Measurements from ENCODE around the gene GNAQ.
"Not testable (repeated sequence)": the region's sequence is repeated elsewhere in the genome, so short reads cannot be mapped to it uniquely, and the experiment has no call there.

GNAQ gene

DNA sequence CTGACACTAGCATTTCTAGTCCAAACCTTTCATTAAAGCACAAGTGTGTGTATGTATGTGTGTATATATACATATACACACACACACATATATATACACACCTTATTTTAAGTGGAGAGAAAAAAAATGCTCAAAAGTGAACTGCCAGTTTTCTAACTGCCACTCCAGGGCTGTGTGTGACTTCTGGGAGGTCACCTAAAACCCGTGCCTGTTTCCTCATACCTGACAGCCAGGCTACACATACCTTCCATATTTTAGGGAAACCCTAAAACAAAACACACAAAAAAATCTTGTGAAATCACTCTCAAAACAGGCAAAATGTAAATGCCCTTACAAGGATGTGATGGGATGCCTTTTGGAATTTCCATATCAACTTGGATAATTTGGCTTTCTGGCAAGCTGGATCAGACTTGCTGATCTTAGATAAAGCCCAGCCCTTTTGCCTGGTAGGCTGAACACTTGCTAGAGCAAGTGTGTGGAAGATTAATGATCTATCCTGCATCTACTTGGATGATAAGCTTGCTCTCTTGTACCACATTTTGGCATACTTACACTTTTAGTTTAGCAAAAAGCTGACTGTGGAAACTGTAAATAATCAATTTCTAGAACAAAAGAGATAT, 127.8 kb downstream of the GNAQ start:
- DNase-seq (ENCODE audit: low spot score) = no peak

- no peak for DNase-seq (ENCODE audit: low spot score)
Measured at GRCh38 chr9:77901771-77902170, 129.8 kb downstream of the GNAQ start.

- no peak for DNase-seq (ENCODE audit: low spot score)
Measured at GRCh38 chr9:77901018-77901417, 130.6 kb downstream of the GNAQ start.

DNA sequence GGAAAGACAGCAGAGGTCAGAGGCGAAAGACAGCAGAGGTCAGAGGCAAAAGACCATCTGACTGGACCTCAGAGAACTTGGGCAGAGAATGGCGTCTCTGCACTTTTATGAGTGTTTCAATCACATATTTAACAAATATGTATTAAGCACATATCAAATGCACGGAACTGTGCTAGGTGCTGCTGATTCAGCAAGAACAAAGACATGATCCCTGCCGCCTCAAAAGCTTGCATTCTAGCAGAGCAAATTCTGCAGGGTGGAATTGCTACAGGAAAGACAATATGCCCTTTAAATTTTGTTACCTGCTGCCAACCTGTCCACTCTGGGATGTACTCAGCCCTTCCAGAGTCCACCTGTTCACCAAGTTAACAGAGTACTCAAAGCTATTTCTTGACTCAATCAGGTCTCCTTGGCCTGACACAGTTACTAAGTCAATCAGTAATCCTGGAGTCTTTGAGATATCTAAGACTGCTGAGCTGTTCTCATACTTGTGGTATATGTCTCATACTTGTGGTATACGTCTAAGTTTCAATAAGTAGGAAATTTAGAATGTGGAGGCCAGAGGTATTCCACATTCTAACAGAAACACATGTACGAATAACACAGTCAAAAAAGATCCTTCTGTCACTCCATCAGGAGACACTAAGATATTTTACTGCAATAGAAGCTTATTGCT, 131.8 kb downstream of the GNAQ start:
- no peak for DNase-seq (ENCODE audit: low spot score)

DNA sequence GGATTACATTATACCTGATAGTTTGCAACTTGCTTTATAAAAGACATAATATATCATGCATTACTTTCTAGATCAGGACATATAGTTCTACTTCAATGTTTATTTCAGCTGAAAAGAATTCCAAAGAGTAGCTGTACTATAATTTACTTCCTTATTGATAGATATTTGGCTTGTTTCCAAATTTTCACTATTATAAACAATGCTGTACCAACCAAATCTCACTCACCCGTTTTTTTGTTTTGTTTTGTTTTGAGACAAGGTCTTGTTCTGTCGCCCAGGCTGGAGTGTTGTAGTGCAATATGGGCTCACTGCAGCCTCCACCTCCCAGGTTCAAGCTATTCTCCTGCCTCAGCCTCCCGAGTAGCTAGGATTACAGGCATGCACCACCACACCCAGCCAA, 132.7 kb downstream of the GNAQ start:
- DNase-seq (ENCODE audit: low spot score) = no peak

DNA sequence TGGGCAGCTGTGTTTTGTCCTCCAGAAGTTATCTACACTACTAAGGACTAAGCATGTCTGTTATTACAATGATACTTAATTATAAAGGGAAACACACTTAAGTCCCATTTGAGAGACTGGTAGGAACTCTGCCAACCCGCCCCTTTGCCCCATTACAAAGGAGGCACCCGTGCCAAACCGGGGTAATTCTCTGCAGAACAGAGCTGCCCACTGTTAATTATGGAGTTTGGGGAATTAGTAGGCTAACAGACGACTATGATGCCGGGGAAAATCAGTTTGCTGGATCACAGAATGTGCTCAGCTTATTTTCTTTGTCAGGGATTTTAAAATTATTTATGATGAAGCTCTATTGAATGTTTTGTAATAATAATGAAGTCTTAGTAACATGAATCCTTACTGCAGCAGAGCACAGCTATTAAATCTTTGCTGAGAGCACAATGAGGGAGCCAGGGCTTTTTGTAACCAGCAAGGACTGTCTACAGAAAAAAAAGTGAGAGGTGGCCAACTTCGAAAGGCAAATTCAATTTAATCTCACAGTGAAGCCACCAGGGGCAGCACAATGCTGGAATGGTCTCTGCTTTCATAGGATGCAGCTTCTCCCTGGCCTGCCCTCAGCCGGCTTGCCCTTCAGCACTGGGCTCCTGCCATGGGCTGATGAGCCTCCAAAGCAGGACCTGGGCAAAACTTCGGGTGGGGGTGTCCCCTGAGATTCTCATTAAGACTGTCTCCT, 134.5 kb downstream of the GNAQ start:
- DNase-seq (ENCODE audit: low spot score) = no peak

DNA sequence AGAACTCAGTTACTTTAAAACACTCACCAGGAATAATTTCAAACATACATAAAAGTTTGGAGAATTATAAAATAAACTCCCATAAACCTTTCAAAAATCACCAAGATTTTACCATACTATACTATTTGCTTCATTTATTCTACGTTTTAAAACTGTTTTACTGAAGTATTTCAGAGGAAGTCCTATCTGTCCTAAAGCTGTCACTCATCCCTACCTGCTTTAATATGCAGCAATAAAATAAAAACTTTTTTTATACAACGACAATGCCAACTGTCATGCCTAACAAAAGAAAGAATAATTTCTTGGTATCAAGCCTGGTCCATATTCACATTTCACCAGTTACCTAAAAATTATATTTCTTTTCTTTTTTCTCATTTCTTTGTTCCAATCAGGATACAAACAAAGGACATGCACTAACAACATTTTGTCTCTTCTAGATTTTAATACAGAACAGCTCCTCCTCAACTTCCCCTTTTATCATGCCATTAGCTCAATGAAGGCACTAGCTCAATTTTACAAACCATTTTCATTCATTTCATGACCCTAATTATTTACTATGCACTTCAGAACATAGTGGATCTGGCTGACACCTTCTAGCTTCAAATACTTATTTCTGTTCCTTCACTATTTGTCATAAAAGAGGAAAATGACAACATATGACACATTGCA, 135.2 kb downstream of the GNAQ start:
- DNase-seq (ENCODE audit: low spot score) = no peak

DNA sequence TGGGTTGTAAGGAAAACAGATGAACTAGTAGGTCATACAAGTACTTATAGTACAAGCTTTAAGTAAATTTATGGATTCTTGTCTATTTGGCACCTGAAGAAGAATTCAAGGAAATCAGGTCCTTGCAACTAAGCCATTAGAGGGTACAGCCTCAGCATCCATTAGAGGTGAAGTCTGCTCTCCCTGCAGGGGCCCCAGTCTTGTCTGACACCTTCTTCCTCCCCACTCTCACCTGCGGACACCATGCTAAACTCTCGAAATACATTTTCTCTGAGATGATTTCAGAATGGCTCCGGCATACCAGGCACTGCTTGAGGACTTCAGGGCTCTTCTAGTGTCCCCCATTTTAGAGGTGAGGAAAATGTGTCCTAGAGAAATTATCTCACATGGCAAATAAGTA, 137.9 kb downstream of the GNAQ start:
- DNase-seq (ENCODE audit: low spot score) = no peak

DNA sequence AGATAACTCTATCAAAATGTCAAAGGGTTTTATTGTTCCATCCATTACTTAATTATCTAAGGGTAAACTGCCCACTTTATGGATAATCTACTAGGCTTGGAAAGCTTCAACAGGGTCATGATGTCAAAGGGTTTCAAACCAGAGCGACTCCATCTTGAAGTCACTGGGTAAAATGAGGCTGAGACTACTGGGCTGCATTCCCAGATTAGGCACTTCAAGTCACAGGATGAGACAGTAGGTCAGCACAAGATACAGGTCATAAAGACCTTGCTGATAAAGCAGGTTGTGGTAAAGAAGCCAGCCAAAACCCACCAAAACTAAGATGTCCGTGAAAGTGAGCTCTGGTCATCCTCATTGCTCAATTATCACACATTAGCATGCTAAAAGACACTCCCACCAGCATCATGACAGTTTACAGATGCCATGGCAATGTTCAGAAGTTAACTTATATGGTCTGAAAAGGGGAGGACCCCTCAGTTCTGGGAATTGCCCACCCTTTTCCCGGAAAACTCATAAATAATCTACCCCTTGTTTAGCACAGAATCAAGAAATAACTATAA, 138.6 kb downstream of the GNAQ start:
- no peak for DNase-seq (ENCODE audit: low spot score)

DNA sequence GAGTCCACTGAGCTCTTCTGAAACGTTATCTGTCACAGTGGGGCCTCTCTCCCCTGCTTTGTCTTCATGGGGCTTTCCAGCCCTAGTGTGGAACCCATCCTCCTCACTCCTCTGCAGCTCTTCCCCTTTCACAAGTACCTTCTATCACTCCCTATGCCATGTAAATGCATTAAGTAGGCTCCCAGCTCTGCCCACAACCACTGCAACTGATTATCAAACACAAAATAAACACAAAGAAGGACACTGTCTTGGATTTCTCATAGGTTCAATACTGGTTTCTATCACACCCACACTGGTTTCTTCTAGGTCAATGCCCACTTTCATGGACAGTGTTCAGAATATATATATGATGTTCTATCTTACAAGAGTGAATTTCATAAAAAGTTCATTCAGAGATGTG, 139.4 kb downstream of the GNAQ start:
- DNase-seq (ENCODE audit: low spot score) = no peak

- DNase-seq (ENCODE audit: low spot score) = no peak
Measured at GRCh38 chr9:77891128-77891800, 140.3 kb downstream of the GNAQ start.

GRCh38 chr9:77887662-77888061, 143.9 kb downstream of the GNAQ start:
- DNase-seq (ENCODE audit: low spot score) = no peak

DNA sequence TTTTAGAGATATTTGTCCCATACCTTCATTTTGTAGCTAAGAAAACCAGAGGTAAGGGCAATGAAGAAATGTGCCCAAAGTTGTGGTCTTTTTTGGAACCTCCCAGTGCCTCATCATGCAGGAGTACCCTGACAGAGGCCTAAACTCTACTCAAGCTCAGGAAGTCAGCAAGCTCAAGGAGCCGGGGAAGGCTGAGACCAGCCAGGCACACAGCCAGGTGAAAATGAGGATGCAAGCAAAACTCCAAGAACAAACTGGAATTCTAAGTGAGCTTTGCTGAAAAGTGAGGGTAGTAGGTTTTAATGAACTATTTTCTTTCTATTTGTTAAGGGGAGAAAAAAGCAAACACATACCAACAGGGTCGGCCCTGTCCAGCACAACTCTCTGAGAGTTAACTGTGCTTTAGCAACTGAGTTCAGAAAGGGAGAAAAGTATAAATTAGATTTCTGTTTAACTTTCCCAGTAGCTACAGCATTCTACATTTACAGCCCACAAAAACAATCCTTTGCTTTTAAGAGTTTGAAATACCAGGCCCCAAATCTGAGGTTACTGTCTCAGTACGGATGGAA, 146.4 kb downstream of the GNAQ start:
- DNase-seq (ENCODE audit: low spot score) = no peak

- DNase-seq (ENCODE audit: low spot score) = no peak
Measured at GRCh38 chr9:77883846-77884771, 147.5 kb downstream of the GNAQ start.

DNA sequence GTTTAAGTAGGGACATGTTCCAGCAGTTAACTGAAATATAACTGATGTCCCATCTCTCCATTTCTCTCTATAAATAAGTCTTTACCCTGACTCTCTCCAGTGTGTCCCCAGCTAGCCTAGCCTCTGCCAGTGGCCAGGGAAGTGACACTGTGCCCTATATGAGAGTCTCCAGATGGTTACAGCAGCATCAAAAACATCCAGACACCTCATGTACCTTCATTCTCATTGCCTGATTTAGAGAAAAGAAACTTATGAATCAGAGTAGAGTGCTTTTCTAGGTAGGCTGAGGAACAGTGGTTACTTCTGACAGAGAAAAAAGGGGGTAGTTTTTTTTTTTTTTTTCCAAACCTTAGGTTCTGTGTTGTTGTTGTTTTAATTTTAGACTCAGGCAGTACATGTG, 148.5 kb downstream of the GNAQ start:
- no peak for DNase-seq (ENCODE audit: low spot score)

GRCh38 chr9:77882294-77882693, 149.3 kb downstream of the GNAQ start:
- no peak for DNase-seq (ENCODE audit: low spot score)

DNA sequence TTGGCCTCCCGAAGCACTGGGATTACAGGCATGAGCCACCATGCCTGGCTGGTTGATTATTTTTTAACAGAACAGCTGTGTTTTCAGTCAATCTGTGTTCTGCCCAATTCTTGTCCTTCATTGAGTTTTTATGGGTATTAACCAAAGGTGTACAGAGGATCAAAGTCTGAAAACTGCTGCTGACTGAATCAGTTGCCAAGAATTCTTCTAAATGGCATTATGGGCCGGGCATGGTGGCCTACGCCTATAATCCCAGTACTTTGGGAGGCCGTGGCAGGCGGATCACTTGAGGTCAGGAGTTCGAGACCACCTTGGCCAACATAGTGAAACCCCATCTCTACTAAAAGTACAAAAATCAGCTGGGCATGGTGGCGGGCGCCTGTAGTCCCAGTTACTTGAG, 150.0 kb downstream of the GNAQ start:
- not testable (repeated sequence) for DNase-seq (ENCODE audit: low spot score)

- DNase-seq (ENCODE audit: low spot score) = no peak
Measured at GRCh38 chr9:77881111-77881510, 150.5 kb downstream of the GNAQ start.

GRCh38 chr9:77879437-77879943, 152.1 kb downstream of the GNAQ start:
- DNase-seq (ENCODE audit: low spot score) = no peak

DNA sequence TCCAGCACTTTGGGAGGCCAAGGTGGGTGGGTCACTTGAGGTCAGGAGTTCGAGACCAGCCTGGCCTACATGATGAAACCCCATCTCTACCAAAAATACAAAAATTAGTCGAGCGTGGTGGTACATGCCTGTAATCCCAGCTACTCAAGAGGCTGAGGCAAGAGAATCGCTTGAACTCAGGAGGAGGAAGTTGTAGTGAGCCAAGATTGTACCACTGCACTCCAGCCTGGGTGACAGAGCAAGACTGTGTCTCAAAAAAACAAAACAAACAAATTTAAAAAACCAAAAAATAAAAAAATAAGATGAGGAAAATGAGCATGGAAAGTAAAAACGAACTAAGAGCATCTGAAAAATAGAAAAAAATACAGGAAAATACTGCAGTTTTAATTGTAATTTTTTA, 152.8 kb downstream of the GNAQ start:
- DNase-seq (ENCODE audit: low spot score) = not testable (repeated sequence)

Measured in CD4-positive, alpha-beta T cell treated with Interleukin-6 at 100 ng/mL for 8 hours (primary cell).